KMS-11 (cell line): Measurements from ENCODE around the gene PTGS2.

Experiments
- H2AFZ ChIP-seq: fragments of 200-600 bp; sonication (generic); 2 replicates; pipeline ENCODE4 v1.6.1; 2016; ENCODE audit warnings: antibody characterized with exemption, mixed run types, low read depth
- H3K27ac ChIP-seq: fragments of 200-600 bp; sonication (generic); 2 replicates; pipeline ENCODE4 v1.6.1; 2016; ENCODE audit warnings: mild to moderate bottlenecking, mixed run types
- H3K27me3 ChIP-seq: fragments of 200-600 bp; sonication (generic); 2 replicates; pipeline ENCODE4 v1.6.1; 2017; ENCODE audit warnings: mild to moderate bottlenecking, low read depth, mixed run types, moderate library complexity; ENCODE audit not compliant: insufficient read depth
- H3K36me3 ChIP-seq: fragments of 200-600 bp; sonication (generic); 2 replicates; pipeline ENCODE4 v1.6.1; 2017; ENCODE audit warnings: mild to moderate bottlenecking, mixed run types; ENCODE audit not compliant: insufficient read depth
- H3K4me1 ChIP-seq: fragments of 200-600 bp; sonication (generic); 2 replicates; pipeline ENCODE4 v1.6.1; 2016; ENCODE audit warnings: mild to moderate bottlenecking, low read depth, mixed run types; ENCODE audit not compliant: poor library complexity, severe bottlenecking
- H3K4me2 ChIP-seq: fragments of 200-600 bp; sonication (generic); 2 replicates; pipeline ENCODE4 v1.7.0; 2016; ENCODE audit warnings: mild to moderate bottlenecking, mixed run types
- H3K4me3 ChIP-seq: fragments of 200-600 bp; sonication (generic); IDR thresholded peaks from 2 replicates; pipeline ENCODE4 v1.6.1; 2017; ENCODE audit warnings: low read depth, low read length, mixed read lengths; ENCODE audit not compliant: insufficient read depth
- H3K79me2 ChIP-seq: fragments of 200-600 bp; sonication (generic); 2 replicates; pipeline ENCODE4 v1.6.1; 2016; ENCODE audit warnings: low read depth, mixed run types; ENCODE audit not compliant: insufficient read depth
- H3K9ac ChIP-seq: fragments of 200-600 bp; sonication (generic); 2 replicates; pipeline ENCODE4 v1.6.1; 2016; ENCODE audit warnings: mild to moderate bottlenecking, mixed run types
- H4K20me1 ChIP-seq: fragments of 200-600 bp; sonication (generic); 2 replicates; pipeline ENCODE4 v1.6.1; 2016; ENCODE audit warnings: mild to moderate bottlenecking, mixed run types; ENCODE audit not compliant: insufficient read depth
- TF ChIP-seq, protein P1 (sequence below): fragments of 200-600 bp; sonication (generic); conservative IDR thresholded peaks from 2 replicates; pipeline ENCODE4 v1.6.1; 2017; ENCODE audit warnings: low read depth, mild to moderate bottlenecking, antibody characterized with exemption, low read length, moderate library complexity, mixed read lengths

PTGS2 gene

DNA sequence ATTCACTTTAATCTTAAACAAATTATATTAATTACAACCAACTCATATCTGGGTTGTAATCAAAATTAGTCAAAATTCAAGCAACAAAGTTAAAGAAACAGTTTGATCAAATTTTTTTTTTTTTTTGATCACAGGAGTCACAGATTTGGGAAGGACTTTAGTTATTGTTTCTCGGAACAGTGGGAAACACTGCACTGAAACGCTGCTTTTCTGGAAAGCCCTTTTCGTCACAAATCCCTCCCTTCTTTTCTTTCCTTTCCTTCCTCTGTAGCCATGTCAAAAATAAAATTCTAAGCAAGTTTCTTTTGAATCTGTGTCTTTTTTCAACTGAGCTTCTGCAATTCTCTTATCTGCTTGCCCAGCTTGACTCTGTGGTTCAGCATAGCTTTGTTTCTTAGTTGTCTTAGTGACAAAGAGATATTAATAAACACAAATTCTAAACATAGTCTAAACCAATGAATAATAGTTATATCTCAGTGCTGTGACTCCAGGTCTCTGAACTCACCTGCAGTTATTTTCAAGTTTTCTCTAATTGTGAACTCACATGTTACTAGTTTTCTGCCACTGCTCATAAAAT lies 53.8 kb downstream of the PTGS2 start:
- no peak overlapping the region for H3K27ac ChIP-seq
- no peak overlapping the region for H2AFZ ChIP-seq
- H3K4me2 ChIP-seq, result no peak overlapping the region
- H4K20me1 ChIP-seq, result no peaks in the 10 kb centered on the region
- no peak overlapping the region for H3K9ac ChIP-seq
- peaks cover 8% of the 10 kb centered on the region for H3K4me1 ChIP-seq
- TF ChIP-seq, protein P1, sequence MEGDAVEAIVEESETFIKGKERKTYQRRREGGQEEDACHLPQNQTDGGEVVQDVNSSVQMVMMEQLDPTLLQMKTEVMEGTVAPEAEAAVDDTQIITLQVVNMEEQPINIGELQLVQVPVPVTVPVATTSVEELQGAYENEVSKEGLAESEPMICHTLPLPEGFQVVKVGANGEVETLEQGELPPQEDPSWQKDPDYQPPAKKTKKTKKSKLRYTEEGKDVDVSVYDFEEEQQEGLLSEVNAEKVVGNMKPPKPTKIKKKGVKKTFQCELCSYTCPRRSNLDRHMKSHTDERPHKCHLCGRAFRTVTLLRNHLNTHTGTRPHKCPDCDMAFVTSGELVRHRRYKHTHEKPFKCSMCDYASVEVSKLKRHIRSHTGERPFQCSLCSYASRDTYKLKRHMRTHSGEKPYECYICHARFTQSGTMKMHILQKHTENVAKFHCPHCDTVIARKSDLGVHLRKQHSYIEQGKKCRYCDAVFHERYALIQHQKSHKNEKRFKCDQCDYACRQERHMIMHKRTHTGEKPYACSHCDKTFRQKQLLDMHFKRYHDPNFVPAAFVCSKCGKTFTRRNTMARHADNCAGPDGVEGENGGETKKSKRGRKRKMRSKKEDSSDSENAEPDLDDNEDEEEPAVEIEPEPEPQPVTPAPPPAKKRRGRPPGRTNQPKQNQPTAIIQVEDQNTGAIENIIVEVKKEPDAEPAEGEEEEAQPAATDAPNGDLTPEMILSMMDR, result no peak
- no peaks in the 10 kb centered on the region for H3K79me2 ChIP-seq
- H3K4me3 ChIP-seq, result no peak overlapping the region
- H3K36me3 ChIP-seq, result no peaks in the 10 kb centered on the region
- no peaks in the 10 kb centered on the region for H3K27me3 ChIP-seq

DNA sequence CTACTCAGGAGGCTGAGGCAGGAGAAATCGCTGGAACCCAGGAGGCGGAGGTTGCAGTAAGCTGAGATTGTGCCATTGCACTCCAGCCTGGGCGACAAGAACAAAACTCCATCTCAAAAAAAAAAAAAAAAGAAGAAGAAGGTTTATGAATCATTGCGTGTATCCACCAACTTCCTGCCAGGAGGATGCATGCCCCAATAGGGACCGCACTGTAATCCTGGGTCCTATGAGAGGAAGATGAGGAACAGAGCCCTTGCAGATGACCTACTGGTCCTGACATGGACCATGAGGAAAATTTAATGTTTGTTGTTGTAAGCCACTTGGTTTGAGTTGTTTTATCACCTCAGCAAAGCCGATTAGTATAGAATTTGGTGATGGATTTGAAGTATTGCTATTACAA lies 56.7 kb downstream of the PTGS2 start:
- no peaks in the 10 kb centered on the region for H3K36me3 ChIP-seq
- TF ChIP-seq, protein P1, result no peak
- H3K4me3 ChIP-seq, result no peak overlapping the region
- no peaks in the 10 kb centered on the region for H3K79me2 ChIP-seq
- H3K27me3 ChIP-seq, result no peaks in the 10 kb centered on the region
- H3K4me2 ChIP-seq, result no peak overlapping the region
- no peak overlapping the region for H2AFZ ChIP-seq
- H3K4me1 ChIP-seq, result peaks cover 27% of the 10 kb centered on the region
- H4K20me1 ChIP-seq, result no peaks in the 10 kb centered on the region
- H3K27ac ChIP-seq, result no peak overlapping the region
- H3K9ac ChIP-seq, result no peak overlapping the region
